Measurements from ENCODE around the gene ZNF117. TPM values are rescaled to one million over a fixed set of nuclear protein-coding genes. Genes with fewer than 3 reads are reported as not detected.

ZNF117 gene
- total and polyA plus RNA-seq, 2 of the 8 experiments (the other 6 are each of a cell fraction or from before 2014, with no cell fraction given), result 2.9 to 13.0 TPM

GRCh38 chr7:64993901-64994300 is 3.1 kb upstream of the ZNF117 start:
- Histone ChIP-seq H3K14ac (ENCODE audit: insufficient read length) (no peak overlapping the region), H4K20me1 (replicated peaks in 1 of 2; ENCODE audit: control insufficient read depth in 1 of 2, insufficient read depth in 2 of 2, low read length in 2 of 2) (no peaks in the 10 kb centered on the region), H3K18ac (ENCODE audit: extremely low read depth, low read length) (no peak overlapping the region), H3K23me2 (ENCODE audit: low read depth, low read length) (no peaks in the 10 kb centered on the region), H3K4ac (replicated peaks; ENCODE audit: insufficient read length, low read depth, low read length) (no peak overlapping the region), H3K79me1 (ENCODE audit: low read depth, low read length) (no peaks in the 10 kb centered on the region; the same call in 1 of the 2 replicates), H2BK5ac (ENCODE audit: low read depth, low read length) (no peak overlapping the region), H4K8ac (ENCODE audit: extremely low read depth, insufficient read depth, low read length) (no peak overlapping the region), H2AK5ac (ENCODE audit: low read depth, low read length) (no peak overlapping the region), H4K91ac (replicated peaks; ENCODE audit: insufficient read length, low read length) (no peak overlapping the region), H2AFZ (ENCODE audit: low read length) (no peak overlapping the region), H3K79me2 (ENCODE audit: control insufficient read depth in 1 of 2, insufficient read depth in 2 of 2, low read length in 2 of 2) (no peaks in the 10 kb centered on the region), H3K27me3 (replicated peaks in 1 of 4; ENCODE audit: control insufficient read depth in 3 of 4, extremely low read depth in 1 of 4, insufficient read depth in 3 of 4, low read length in 3 of 4) (no peaks in the 10 kb centered on the region), H2BK20ac (ENCODE audit: low read length) (no peak overlapping the region), H2BK15ac (ENCODE audit: low read length) (no peak overlapping the region), H4K5ac (ENCODE audit: insufficient read length, low read depth, low read length) (no peak overlapping the region), H3K27ac (ENCODE audit: low read depth, low read length) (no peak overlapping the region), H3K4me2 (ENCODE audit: insufficient read depth in 1 of 2, low read depth in 2 of 2, low read length in 2 of 2) (no peak overlapping the region), H3K56ac (replicated peaks; ENCODE audit: insufficient read length, low read depth, low read length) (no peak overlapping the region), H3K23ac (ENCODE audit: insufficient read length) (no peak overlapping the region), H3K4me1 (replicated peaks in 1 of 4; ENCODE audit: control insufficient read depth in 3 of 4, insufficient read depth in 4 of 4, low read length in 3 of 4) (peaks cover 2 to 6% (median 4%) of the 10 kb centered on the region in 4 experiments; a peak in 5 of 7 replicates), H3K9me3 (ENCODE audit: insufficient read depth in 2 of 2, low read depth in 1 of 2, low read length in 1 of 2) (peaks cover 45 to 54% of the 10 kb centered on the region in 2 experiments), H3K4me3 (ENCODE audit: extremely low read depth in 1 of 4, insufficient read depth in 2 of 4, low read depth in 3 of 4, low read length in 4 of 4) (no peak overlapping the region), H3K36me3 (ENCODE audit: control insufficient read depth in 2 of 4, insufficient read depth in 4 of 4, low read length in 3 of 4) (peaks cover 2 to 35% (median 8%) of the 10 kb centered on the region in 4 experiments; a peak in 6 of 8 replicates), H2BK12ac (ENCODE audit: low read depth, low read length) (no peak overlapping the region), H2BK120ac (replicated peaks; ENCODE audit: low read depth, low read length) (no peak overlapping the region), H3K9ac (replicated peaks in 1 of 4; ENCODE audit: extremely low read depth in 1 of 4, low read depth in 3 of 4, low read length in 3 of 4) (no peak overlapping the region)
- ChIA-PET POLR2A (ENCODE audit: partially characterized antibody) (interaction anchor here (1.2 kb wide), 1 partner anchor 43 kb away, joined by 3 read pairs; no protein-coding TSS in a partner anchor), CTCF (ENCODE audit: partially characterized antibody) (interaction anchor here (1.0 to 2.1 kb wide), 3 partner anchors 10 to 43 kb away, joined by 3 to 4 read pairs (median 4); no protein-coding TSS in a partner anchor)
- DNase-seq (ENCODE audit: low read depth in 1 of 2, low spot score in 2 of 2) (no peak), FAIRE-seq (no peak)
- 93% methylated on average over 7 of the region's 7 CpGs; no CpG with 5 or more reads in 1 of the 2 experiments for WGBS, 2 experiments (ENCODE audit: extremely low coverage in 1 of 2, insufficient coverage in 1 of 2, insufficient read length in 1 of 2, insufficient replicate concordance in 2 of 2, low coverage in 1 of 2, low lambda C conversion rate in 2 of 2, missing lambda C conversion rate in 1 of 2)
- no peak for TF ChIP-seq JUN (IDR thresholded peaks at IDR 0.05; ENCODE audit: low read depth, low read length)
- no peak for TF ChIP-seq TEAD4 (IDR thresholded peaks at IDR 0.05; ENCODE audit: low read depth, low read length)
- no peak for TF ChIP-seq SIX5 (IDR thresholded peaks at IDR 0.05; ENCODE audit: low read depth, low read length)
- no peak for TF ChIP-seq SP2 (IDR thresholded peaks at IDR 0.05; ENCODE audit: low read length)
- no peak for TF ChIP-seq HDAC6 (IDR thresholded peaks at IDR 0.05; ENCODE audit: low read depth, low read length)
- no peak for TF ChIP-seq POU5F1 (IDR thresholded peaks at IDR 0.05; ENCODE audit: low read depth, low read length)
- no peak for TF ChIP-seq KDM4A (IDR thresholded peaks at IDR 0.05; ENCODE audit: low read depth, low read length, severe bottlenecking)
- no peak for TF ChIP-seq USF2 (IDR thresholded peaks at IDR 0.05; ENCODE audit: low read length)
- no peak for TF ChIP-seq JUND (IDR thresholded peaks at IDR 0.05; ENCODE audit: low read length)
- TF ChIP-seq CTCF (IDR thresholded peaks at IDR 0.05; ENCODE audit: control extremely low read depth in 1 of 3, insufficient read depth in 1 of 3, low read depth in 1 of 3, low read length in 3 of 3), result no peak
- no peak for TF ChIP-seq GABPA (IDR thresholded peaks at IDR 0.05; ENCODE audit: borderline replicate concordance, insufficient read depth, low read length)
